NT2/D1 (cell line): ENCODE measurements around the gene MAS1.
"Not testable (repeated sequence)": the region's sequence is repeated elsewhere in the genome, so short reads cannot be mapped to it uniquely, and the experiment has no call there.

Experiments used
- DNase-seq: peaks from one replicate; pipeline ENCODE4 v3.0.0-alpha.2; 2011; ENCODE audit warnings: low read depth, low spot score
- H3K27me3 ChIP-seq: 2 replicates; pipeline ENCODE4 v1.6.0; 2011; ENCODE audit warnings: mild to moderate bottlenecking; ENCODE audit not compliant: insufficient read length, insufficient read depth
- H3K36me3 ChIP-seq: 2 replicates; pipeline ENCODE4 v1.6.1; 2011; ENCODE audit warnings: mild to moderate bottlenecking, low read length, mixed read lengths; ENCODE audit not compliant: insufficient read depth, insufficient read length
- H3K4me1 ChIP-seq: 2 replicates; pipeline ENCODE4 v1.5.1; 2011; ENCODE audit not compliant: insufficient read depth, insufficient read length
- H3K4me3 ChIP-seq: 2 replicates; pipeline ENCODE4 v1.5.1; 2011; ENCODE audit warnings: low read depth; ENCODE audit not compliant: insufficient read length
- H3K9ac ChIP-seq: 2 replicates; pipeline ENCODE4 v1.6.0; 2011; ENCODE audit warnings: low read depth; ENCODE audit not compliant: insufficient read length
- H3K9me3 ChIP-seq: 2 replicates; pipeline ENCODE4 v1.5.1; 2011; ENCODE audit warnings: mild to moderate bottlenecking, low read length; ENCODE audit not compliant: insufficient read depth
- SUZ12 ChIP-seq: IDR thresholded peaks from 2 replicates; pipeline ENCODE4 v1.6.1; 2011; ENCODE audit not compliant: insufficient read length, insufficient read depth; ENCODE audit errors: extremely low read depth
- YY1 ChIP-seq: IDR thresholded peaks from 2 replicates; pipeline ENCODE4 v1.6.1; 2011; ENCODE audit not compliant: insufficient read length, insufficient read depth
- ZNF274 ChIP-seq: IDR thresholded peaks from 2 replicates; pipeline ENCODE4 v1.6.1; 2011; ENCODE audit warnings: mild to moderate bottlenecking, low read depth, low read length

MAS1 gene

DNA sequence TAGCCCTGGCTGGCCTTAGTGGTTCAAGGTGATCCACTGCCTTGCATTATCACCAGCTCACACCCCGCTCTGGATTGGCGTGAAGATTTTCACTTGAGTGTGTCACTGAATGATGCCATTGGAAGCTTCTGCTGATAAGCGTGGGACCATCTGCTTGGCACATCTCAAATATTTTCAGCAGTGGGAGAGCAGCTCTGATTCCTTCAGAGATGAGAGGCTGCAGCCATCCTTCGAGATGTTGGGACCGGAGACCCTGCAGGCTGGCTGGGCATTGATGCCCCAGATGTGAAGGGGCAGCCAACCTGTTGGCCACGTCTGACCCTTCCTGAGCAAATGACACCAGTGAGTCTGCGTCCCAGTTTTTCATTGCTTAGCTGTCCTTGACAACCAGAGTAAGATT lies at the start of gene MAS1:
Gene MAS1, plus strand, starts transcription at position 197 of the 400 bp plus-strand sequence. CDS start 15,968 bp downstream, outside the sequence.
- H3K4me3 ChIP-seq, result no peak within 1 kb of the TSS
- H3K9ac ChIP-seq, result no peak within 1 kb of the TSS
- H3K4me1 ChIP-seq, result no peaks in the 10 kb centered on the region
- no peak for DNase-seq
- no peaks in the 10 kb centered on the region for H3K36me3 ChIP-seq
- no peak for TF ChIP-seq ZNF274
- no peak for TF ChIP-seq SUZ12
- TF ChIP-seq YY1, result no peak
- H3K27me3 ChIP-seq, result no peaks in the 10 kb centered on the region
- no peaks in the 10 kb centered on the region for H3K9me3 ChIP-seq

DNA sequence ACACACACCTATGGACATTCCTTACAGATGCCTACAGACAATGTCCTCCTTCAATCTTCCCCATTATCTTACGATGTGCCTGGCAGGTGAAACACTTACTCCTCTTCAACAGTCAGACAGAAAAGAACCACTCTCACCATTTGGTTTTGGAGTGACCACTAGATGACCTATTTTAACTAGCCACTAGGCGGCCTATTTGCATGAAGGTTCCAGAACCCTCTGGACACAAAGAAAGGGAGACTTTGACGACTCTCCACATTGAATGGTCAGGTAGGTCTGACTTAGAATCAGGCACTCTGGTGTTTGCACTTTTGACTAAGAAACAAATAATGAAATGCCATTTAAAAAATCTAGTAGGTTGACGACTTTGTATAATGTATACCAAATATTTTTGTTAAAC lies 48.8 kb upstream of the MAS1 start:
- TF ChIP-seq YY1 (no peak), SUZ12 (no peak), ZNF274 (no peak)
- Histone ChIP-seq H3K9me3 (no peaks in the 10 kb centered on the region), H3K27me3 (no peaks in the 10 kb centered on the region), H3K4me1 (peaks cover 7% of the 10 kb centered on the region), H3K36me3 (no peaks in the 10 kb centered on the region), H3K9ac (no peak overlapping the region), H3K4me3 (no peak overlapping the region)
- no peak for DNase-seq

DNA sequence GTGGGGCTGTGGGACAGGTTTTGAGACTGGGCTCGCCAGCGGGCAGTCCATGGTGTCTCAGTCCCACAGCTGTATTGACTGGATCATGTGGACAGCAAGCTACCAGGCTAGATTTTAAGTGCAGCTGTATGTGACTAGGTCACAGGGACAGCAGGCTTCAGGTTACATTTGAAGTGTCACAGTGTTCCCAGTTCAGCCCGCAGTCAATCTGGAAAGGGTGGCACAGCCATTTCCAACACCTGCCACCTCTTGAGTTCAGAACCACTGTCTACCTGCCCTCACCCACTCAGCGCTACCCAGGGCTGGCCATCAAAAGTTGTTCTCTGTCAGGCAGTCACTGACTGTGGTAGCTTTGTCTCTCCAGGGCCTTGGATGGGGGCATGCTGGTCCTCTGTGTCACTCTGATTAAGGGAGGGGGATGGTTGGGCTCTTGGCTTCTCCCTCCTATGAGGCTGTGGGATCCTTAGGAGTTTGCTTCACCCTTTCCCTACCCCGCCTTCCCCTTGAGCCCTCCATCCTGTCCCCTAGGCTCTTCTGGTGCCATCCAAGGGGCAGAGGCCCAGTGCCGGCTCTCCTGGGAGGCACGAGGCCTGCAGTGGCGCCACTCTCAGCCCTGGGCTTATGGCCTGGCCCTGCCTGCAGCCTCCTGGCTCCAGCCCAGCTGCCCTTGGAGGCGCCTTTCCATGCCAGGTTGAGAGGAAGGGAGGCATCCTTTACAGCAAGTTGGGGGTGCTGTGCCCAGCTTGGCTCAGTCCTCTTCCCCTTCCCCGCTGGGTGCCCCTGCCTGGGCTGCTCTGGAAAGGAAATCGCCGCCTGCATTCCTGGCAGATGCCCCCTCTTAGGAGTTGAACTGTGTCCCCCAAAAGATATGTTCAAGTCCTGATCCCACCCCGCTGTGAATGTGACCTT lies 45.8 kb upstream of the MAS1 start:
- Histone ChIP-seq H3K9ac (no peak overlapping the region), H3K27me3 (no peaks in the 10 kb centered on the region), H3K4me3 (no peak overlapping the region), H3K9me3 (no peaks in the 10 kb centered on the region; the same call in 1 of the 2 replicates), H3K36me3 (no peaks in the 10 kb centered on the region), H3K4me1 (peaks cover 7% of the 10 kb centered on the region)
- no peak for DNase-seq
- TF ChIP-seq YY1 (no peak), ZNF274 (no peak), SUZ12 (no peak)

DNA sequence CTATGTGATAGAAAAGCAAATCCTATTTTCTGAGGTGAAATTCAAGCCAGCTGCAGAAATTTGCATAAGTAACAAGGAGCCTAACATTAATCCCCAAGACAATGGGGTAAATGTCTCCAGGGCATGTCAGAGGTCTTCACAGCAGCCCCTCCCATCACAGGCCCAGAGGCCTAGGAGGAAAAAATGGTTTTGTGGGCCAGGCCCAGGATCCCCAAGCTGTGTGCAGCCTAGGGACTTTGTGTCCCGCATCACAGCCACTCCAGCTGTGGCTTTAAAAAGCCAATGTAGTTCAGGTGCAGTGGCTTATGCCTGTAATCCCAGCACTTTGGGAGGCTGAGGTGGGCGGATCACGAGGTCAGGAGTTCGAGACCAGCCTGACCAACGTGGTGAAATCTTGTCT lies 42.2 kb upstream of the MAS1 start:
- not testable (repeated sequence) for H3K9me3 ChIP-seq, H3K4me1 ChIP-seq, H3K4me3 ChIP-seq, H3K27me3 ChIP-seq, H3K36me3 ChIP-seq, H3K9ac ChIP-seq, DNase-seq

DNA sequence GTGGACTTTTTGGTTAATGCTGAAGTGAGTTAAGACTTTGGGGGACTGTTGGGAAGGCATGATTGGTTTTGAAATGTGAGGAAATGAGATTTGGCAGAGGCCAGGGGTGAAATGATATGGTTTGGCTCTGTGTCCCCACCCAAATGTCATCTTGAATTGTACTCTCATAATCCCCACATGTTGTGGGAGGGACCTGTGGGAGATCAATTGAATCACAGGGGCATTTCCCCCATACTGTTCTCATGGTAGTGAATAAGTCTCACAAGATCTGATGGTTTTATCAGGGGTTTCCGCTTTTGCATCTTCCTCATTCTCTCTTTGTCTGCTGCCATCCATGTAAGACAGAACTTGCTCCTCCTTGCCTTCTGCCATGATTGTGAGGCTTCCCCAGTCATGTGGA lies 40.9 kb upstream of the MAS1 start:
- DNase-seq, H3K4me3 ChIP-seq, H3K36me3 ChIP-seq, H3K4me1 ChIP-seq, H3K9ac ChIP-seq, H3K27me3 ChIP-seq, H3K9me3 ChIP-seq: not testable (repeated sequence)

DNA sequence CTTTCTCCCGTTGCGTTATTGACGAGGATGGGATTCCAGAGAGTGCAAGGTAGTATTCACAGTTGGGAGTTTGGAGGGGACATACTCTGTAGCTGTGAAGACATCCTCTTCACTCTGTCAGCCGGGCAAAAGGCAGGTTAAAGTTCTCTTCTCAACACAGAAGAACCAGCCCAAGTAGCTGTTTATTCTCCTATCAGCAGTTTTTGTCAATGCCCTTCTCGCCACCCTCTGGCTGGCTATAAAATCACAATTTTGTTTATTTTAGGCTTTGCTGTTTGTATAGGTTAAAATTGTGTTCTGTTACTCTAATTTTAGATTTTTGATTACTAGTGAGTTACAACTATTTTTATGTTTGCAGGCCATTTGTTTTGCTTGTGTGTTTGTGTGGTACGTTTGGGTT lies 37.9 kb upstream of the MAS1 start:
- Histone ChIP-seq H3K4me1 (no peaks in the 10 kb centered on the region), H3K36me3 (no peaks in the 10 kb centered on the region), H3K9ac (no peak overlapping the region), H3K9me3 (no peaks in the 10 kb centered on the region; the same call in 1 of the 2 replicates), H3K27me3 (no peaks in the 10 kb centered on the region), H3K4me3 (no peak overlapping the region)
- TF ChIP-seq SUZ12, result no peak
- TF ChIP-seq ZNF274, result no peak
- no peak for TF ChIP-seq YY1
- no peak for DNase-seq

DNA sequence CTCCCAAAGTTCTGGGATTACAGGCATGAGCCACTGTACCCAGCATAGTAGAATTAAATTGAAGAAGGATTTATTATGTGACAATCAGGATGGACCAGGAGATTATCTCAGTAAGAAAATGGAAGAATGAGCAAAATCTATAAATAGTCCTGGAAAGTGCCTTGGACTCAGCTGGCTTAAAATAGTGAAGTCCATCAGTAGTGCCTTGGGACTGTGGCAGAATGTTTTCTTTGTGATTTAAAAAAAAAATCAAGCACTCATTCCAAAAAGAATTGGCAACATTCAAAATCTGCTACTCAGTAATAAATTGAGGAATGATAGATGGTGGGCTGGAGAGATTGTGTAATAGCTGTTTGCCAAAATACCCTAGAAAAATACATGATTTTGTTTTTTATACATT lies 37.0 kb upstream of the MAS1 start:
- Histone ChIP-seq H3K9ac (no peak overlapping the region), H3K4me1 (no peaks in the 10 kb centered on the region), H3K27me3 (no peaks in the 10 kb centered on the region), H3K9me3 (no peaks in the 10 kb centered on the region), H3K36me3 (no peaks in the 10 kb centered on the region), H3K4me3 (no peak overlapping the region)
- TF ChIP-seq YY1 (no peak), ZNF274 (no peak), SUZ12 (no peak)
- DNase-seq, result no peak

DNA sequence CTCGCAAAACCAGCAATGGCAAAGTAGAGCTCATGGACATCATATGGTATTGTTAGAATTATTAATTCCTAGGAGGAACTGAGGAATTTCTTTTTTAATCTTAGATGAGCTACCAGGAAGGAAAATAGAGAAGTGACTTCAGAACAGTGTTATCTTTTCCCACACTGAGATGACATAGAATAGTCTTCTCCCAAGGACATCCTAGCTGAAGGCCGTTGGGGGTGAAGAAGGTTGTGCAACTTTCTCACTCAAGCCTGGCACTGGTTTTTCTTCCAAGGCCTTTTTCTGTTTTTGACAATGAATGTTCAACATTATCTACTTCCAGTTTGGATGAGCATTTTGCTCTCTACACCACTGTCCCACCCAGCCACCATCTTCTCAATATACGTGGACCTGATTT lies 35.8 kb upstream of the MAS1 start:
- no peaks in the 10 kb centered on the region for H3K9me3 ChIP-seq
- H3K4me1 ChIP-seq, result no peaks in the 10 kb centered on the region
- H3K27me3 ChIP-seq, result no peaks in the 10 kb centered on the region
- no peak for TF ChIP-seq YY1
- TF ChIP-seq ZNF274, result no peak
- TF ChIP-seq SUZ12, result no peak
- no peaks in the 10 kb centered on the region for H3K36me3 ChIP-seq
- DNase-seq, result no peak
- H3K9ac ChIP-seq, result no peak overlapping the region
- H3K4me3 ChIP-seq, result no peak overlapping the region
